HepG2 (cell line): ENCODE data around the gene PDZD2. TPM values are rescaled to one million over a fixed set of nuclear protein-coding genes. Genes with fewer than 3 reads are reported as not detected.

ENCODE experiments used
- ATAC-seq: fragments of 200-7000 bp; cut with Tn5 transposase; 3 replicates; pipeline ENCODE4 v1.9.1; 2020; ENCODE audit warnings: mild to moderate bottlenecking, moderate library complexity
- BruUV-seq: library from RNA; stranded (reverse); fragments of 400-500 nt; replicated peaks from 2 replicates; lab custom pipeline; 2021; lab: Mats Ljungman, UMichigan
- CTCF ChIA-PET: fragments of 300-600 bp; formaldehyde crosslinking; extraction: SDS; loops from one replicate; lab custom pipeline; 2021; ENCODE audit warnings: low total read pairs, inconsistent platforms, low intra/inter-chr PET ratio; lab: Yijun Ruan, JAX
- POLR2A ChIA-PET: fragments of 350-600 bp; sonication (Branson Sonifier 250); formaldehyde crosslinking; loops from one replicate; lab custom pipeline; 2020; ENCODE audit warnings: antibody characterized with exemption, inconsistent platforms; lab: Yijun Ruan, JAX
- DNase-seq: peaks from one replicate; pipeline ENCODE4 v3.0.0-alpha.2; 2015; ENCODE audit warnings: low spot score
- FAIRE-seq: peaks from 3 replicates; lab custom pipeline; 2011; peaks lifted over from hg19 to GRCh38; lab: Jason Lieb, UNC
- H2AFZ ChIP-seq: one replicate; pipeline ENCODE4 v1.6.1; 2011; ENCODE audit warnings: low read length, inconsistent platforms
- H3K27ac ChIP-seq: fragments of 300-600 bp; 3 replicates; pipeline ENCODE4 v1.8.0; 2011; ENCODE audit warnings: mixed run types, mild to moderate bottlenecking, mixed read lengths, low read length, inconsistent platforms; ENCODE audit not compliant: insufficient read depth; ENCODE audit errors: extremely low read length
- H3K27me3 ChIP-seq, 2 experiments: fragments of 200-600 bp in 1 of 2; 2 replicates in 1 of 2; 3 replicates in 1 of 2; pipeline versions ENCODE4 v1.6.0 to v1.8.0; 2011; ENCODE audit warnings: low read length in 2 of 2, mild to moderate bottlenecking in 2 of 2, moderate library complexity in 2 of 2, inconsistent platforms in 1 of 2; ENCODE audit not compliant: insufficient read depth in 2 of 2, control insufficient read depth in 1 of 2
- H3K36me3 ChIP-seq, 2 experiments: fragments of 200-600 bp in 1 of 2; replicated peaks in 1 of 2; 2 replicates in 1 of 2; 3 replicates in 1 of 2; pipeline versions ENCODE4 v1.5.1 to v1.8.0; 2011; ENCODE audit warnings: low read length in 2 of 2, inconsistent platforms in 1 of 2; ENCODE audit not compliant: insufficient read depth in 2 of 2, control insufficient read depth in 1 of 2
- H3K4me1 ChIP-seq: 2 replicates; pipeline ENCODE4 v1.5.1; 2012; ENCODE audit warnings: low read length, inconsistent platforms; ENCODE audit not compliant: insufficient read depth
- H3K4me2 ChIP-seq: 2 replicates; pipeline ENCODE4 v1.6.0; 2011; ENCODE audit warnings: low read depth, low read length, inconsistent platforms
- H3K4me3 ChIP-seq, 3 experiments: fragments of 200-600 bp in 1 of 3; sonication (generic), shearing (Covaris generic) in 1 of 3; replicated peaks in 1 of 3; 2 replicates each; pipeline ENCODE4 v1.5.1; 2011 to 2016; ENCODE audit warnings: low read length in 3 of 3, inconsistent platforms in 2 of 3, low read depth in 2 of 3, mild to moderate bottlenecking in 2 of 3, control low read depth in 1 of 3, mixed read lengths in 1 of 3; ENCODE audit not compliant: insufficient read depth in 1 of 3
- H3K79me2 ChIP-seq: one replicate; pipeline ENCODE4 v1.6.1; 2011; ENCODE audit warnings: low read length, inconsistent platforms; ENCODE audit not compliant: insufficient read depth
- H3K9ac ChIP-seq: 2 replicates; pipeline ENCODE4 v1.6.0; 2011; ENCODE audit warnings: mild to moderate bottlenecking, low read depth, low read length, inconsistent platforms; ENCODE audit not compliant: insufficient read depth
- H3K9me3 ChIP-seq: 2 replicates; pipeline ENCODE4 v1.5.1; 2012; ENCODE audit warnings: mild to moderate bottlenecking, low read length
- H4K20me1 ChIP-seq: 2 replicates; pipeline ENCODE4 v1.6.0; 2011; ENCODE audit warnings: inconsistent platforms, mild to moderate bottlenecking, low read length, moderate library complexity; ENCODE audit not compliant: insufficient read depth
- CC2D1A ChIP-seq: sonication (generic); formaldehyde crosslinking; IDR thresholded peaks from 2 replicates; pipeline ENCODE4 v1.8.1; 2023; ENCODE audit warnings: mild to moderate bottlenecking, missing genetic modification reagents
- FOSL2 ChIP-seq: sonication (generic); formaldehyde crosslinking; IDR thresholded peaks from 2 replicates; pipeline ENCODE4 v1.4.0; 2020; ENCODE audit warnings: missing genetic modification reagents
- FOXP1 ChIP-seq, 2 experiments: fragments of 450-650 bp in 1 of 2; IDR thresholded peaks; 2 replicates each; pipeline ENCODE4 v1.6.1; 2017 to 2018; ENCODE audit warnings: antibody characterized with exemption in 1 of 2
- HMGA1 ChIP-seq: sonication (generic); formaldehyde crosslinking; conservative IDR thresholded peaks from 2 replicates; pipeline ENCODE4 v1.4.0; 2020; ENCODE audit warnings: missing genetic modification reagents
- JUND ChIP-seq: sonication (generic); formaldehyde crosslinking; IDR thresholded peaks from 2 replicates; pipeline ENCODE4 v1.8.0; 2022; ENCODE audit warnings: mild to moderate bottlenecking, missing genetic modification reagents
- KDM3A ChIP-seq: IDR thresholded peaks from 2 replicates; pipeline ENCODE4 v1.6.1; 2018; ENCODE audit warnings: low read depth, missing compliant biosample characterization
- KLF11 ChIP-seq: IDR thresholded peaks from 2 replicates; pipeline ENCODE4 v1.6.1; 2016; ENCODE audit warnings: missing compliant biosample characterization
- KLF13 ChIP-seq: sonication (generic); formaldehyde crosslinking; IDR thresholded peaks from 2 replicates; pipeline ENCODE4 v1.4.0; 2020; ENCODE audit warnings: mild to moderate bottlenecking, missing genetic modification reagents
- MEIS2 ChIP-seq: sonication (generic); formaldehyde crosslinking; IDR thresholded peaks from 2 replicates; pipeline ENCODE4 v1.9.0; 2021; ENCODE audit warnings: mild to moderate bottlenecking, missing genetic modification reagents
- MTA1 ChIP-seq: sonication (generic); formaldehyde crosslinking; IDR thresholded peaks from 2 replicates; pipeline ENCODE4 v1.4.0; 2020; ENCODE audit warnings: missing genetic modification reagents, mild to moderate bottlenecking, borderline replicate concordance
- NCOA1 ChIP-seq: sonication (generic); formaldehyde crosslinking; IDR thresholded peaks from 2 replicates; pipeline ENCODE4 v1.9.0; 2021; ENCODE audit warnings: missing genetic modification reagents
- NFE2L1 ChIP-seq: sonication (generic); formaldehyde crosslinking; IDR thresholded peaks from 2 replicates; pipeline ENCODE4 v1.4.0; 2020; ENCODE audit warnings: missing genetic modification reagents, mild to moderate bottlenecking, borderline replicate concordance
- NFE2L2 ChIP-seq: fragments of 150-350 bp; IDR thresholded peaks from 2 replicates; pipeline ENCODE4 v1.6.1; 2014; ENCODE audit warnings: low read length
- SP5 ChIP-seq: IDR thresholded peaks from 2 replicates; pipeline ENCODE4 v1.6.1; 2016; ENCODE audit warnings: low read depth, borderline replicate concordance
- SRY ChIP-seq: sonication (generic); formaldehyde crosslinking; IDR thresholded peaks from 2 replicates; pipeline ENCODE4 v1.8.0; 2022; ENCODE audit warnings: mild to moderate bottlenecking, missing genetic modification reagents
- TRIM24 ChIP-seq: sonication (generic); formaldehyde crosslinking; IDR thresholded peaks from 2 replicates; pipeline ENCODE4 v1.8.0; 2022; ENCODE audit warnings: mild to moderate bottlenecking, missing genetic modification reagents
- ZNF264 ChIP-seq: sonication (generic); formaldehyde crosslinking; IDR thresholded peaks from 2 replicates; pipeline ENCODE4 v1.4.0; 2020; ENCODE audit warnings: missing genetic modification reagents
- ZNF597 ChIP-seq: sonication (generic); formaldehyde crosslinking; IDR thresholded peaks from 2 replicates; pipeline ENCODE4 v1.5.0; 2020; ENCODE audit warnings: missing genetic modification reagents
- WGBS: methylation state at CpG from one replicate; pipeline ENCODE4 v1.1.6; 2017; ENCODE audit warnings: low lambda C conversion rate; 5-methylcytosine and 5-hydroxymethylcytosine counted together
- in situ Hi-C: cut with HindIII; loops from 2 replicates; pipeline ENCODE4 v1.10.0; 2017; ENCODE audit warnings: low pct_unique_long_range_greater_than_20kb; ENCODE audit not compliant: extremely low pct_ligation_motif_present
- intact Hi-C: fragments of 100-400 bp; cut with micrococcal nuclease; formaldehyde crosslinking; loops from one replicate; pipeline ENCODE4 v1.10.0; 2022; ENCODE audit not compliant: unreplicated experiment
- polyA plus RNA-seq, 8 experiments: library from polyadenylated mRNA; depleted of rRNA in 3 of 8; stranded (reverse) in 7 of 8; unstranded in 1 of 8; fragments of >200 nt; fragmentation: Illumina TruSeq in 4 of 8; extraction: Trizol in 4 of 8; gene quantifications; 2 replicates each; pipeline versions ENCODE4 v1.2.1 to v1.2.3, GENCODE V29; 2011 to 2016; ENCODE audit warnings: low read depth in 4 of 8, missing spikeins in 1 of 8, mixed read lengths in 1 of 8; ENCODE audit not compliant: insufficient read depth in 1 of 8
- total RNA-seq, 5 experiments: library from RNA; depleted of rRNA; stranded (reverse); fragments of >200 nt; fragmentation: Illumina TruSeq; extraction: Trizol; gene quantifications; 2 replicates each; pipeline ENCODE4 v1.2.3, GENCODE V29; 2016; ENCODE audit warnings: low read depth in 1 of 5
- TF ChIP-seq, protein P1 (sequence below): IDR thresholded peaks from 2 replicates; pipeline ENCODE4 v1.6.1; 2016; ENCODE audit warnings: mild to moderate bottlenecking, missing biosample characterization, missing genetic modification reagents
- TF ChIP-seq, protein P2 (sequence below): sonication (generic); formaldehyde crosslinking; IDR thresholded peaks from 2 replicates; pipeline ENCODE4 v1.8.0; 2022; ENCODE audit warnings: missing genetic modification reagents, mild to moderate bottlenecking, borderline replicate concordance

Gene PDZD2
- total and polyA plus RNA-seq, 2 of the 13 experiments (the other 11 are each of a cell fraction or from before 2014, with no cell fraction given), result 0.04 TPM; not detected in 1

DNA sequence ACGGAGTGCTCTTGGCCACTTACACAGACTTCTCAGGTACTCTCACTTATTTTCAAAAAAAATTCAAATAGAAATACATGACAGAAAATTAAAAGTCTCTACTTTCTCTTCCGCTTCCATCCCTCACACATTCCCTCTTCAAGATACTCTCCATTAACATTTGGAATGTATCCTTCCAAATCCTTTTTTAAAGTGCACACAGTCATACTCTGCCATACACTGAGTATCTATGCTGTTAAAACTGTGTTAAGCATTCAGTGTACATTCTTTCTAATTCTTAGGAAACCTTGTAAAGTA, 519.7 kb downstream of the PDZD2 start:
- Histone ChIP-seq H3K9ac (no peak overlapping the region), H3K4me1 (peaks cover 76% of the 10 kb centered on the region), H3K4me3 (no peak overlapping the region), H4K20me1 (peaks cover 81% of the 10 kb centered on the region), H3K27me3 (no peaks in the 10 kb centered on the region), H3K79me2 (peaks cover 91% of the 10 kb centered on the region), H2AFZ (no peak overlapping the region), H3K36me3 (peaks cover 0 to 22% of the 10 kb centered on the region in 2 experiments; a peak in 3 of 5 replicates), H3K9me3 (no peaks in the 10 kb centered on the region), H3K27ac (no peak overlapping the region), H3K4me2 (no peak overlapping the region)
- in situ Hi-C loops (no loop called here), intact Hi-C loops (no loop called here)
- ChIA-PET POLR2A (interaction anchor here (1.1 kb wide), 1 partner anchor 15 kb away, joined by 3 read pairs; no protein-coding TSS in a partner anchor), CTCF (no interaction called here)
- WGBS, result 93% methylated on average over 2 of the region's 2 CpGs
- no peak for ATAC-seq
- DNase-seq, result no peak
- no TSS peak for BruUV-seq
- TF ChIP-seq ZNF597 (CRISPR knock-in tag) (no peak), NCOA1 (CRISPR knock-in tag) (no peak), FOSL2 (no peak), HMGA1 (CRISPR knock-in tag) (no peak), MTA1 (CRISPR knock-in tag) (no peak), MEIS2 (CRISPR knock-in tag) (no peak), KLF11 (CRISPR knock-in tag) (no peak), ZNF264 (CRISPR knock-in tag) (no peak), SRY (CRISPR knock-in tag) (no peak), FOXP1 (IDR thresholded peaks at IDR 0.05) (no peak), FOXP1 (CRISPR knock-in tag; IDR thresholded peaks at IDR 0.05) (no peak), CC2D1A (CRISPR knock-in tag) (no peak), KLF13 (no peak), TRIM24 (CRISPR knock-in tag) (no peak), KDM3A (CRISPR knock-in tag) (no peak), NFE2L1 (no peak), SP5 (CRISPR knock-in tag) (no peak), JUND (CRISPR knock-in tag) (no peak), NFE2L2 (no peak)
- TF ChIP-seq, protein P1, sequence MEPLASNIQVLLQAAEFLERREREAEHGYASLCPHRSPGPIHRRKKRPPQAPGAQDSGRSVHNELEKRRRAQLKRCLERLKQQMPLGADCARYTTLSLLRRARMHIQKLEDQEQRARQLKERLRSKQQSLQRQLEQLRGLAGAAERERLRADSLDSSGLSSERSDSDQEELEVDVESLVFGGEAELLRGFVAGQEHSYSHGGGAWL (CRISPR knock-in tag), result no peak
- TF ChIP-seq, protein P2, sequence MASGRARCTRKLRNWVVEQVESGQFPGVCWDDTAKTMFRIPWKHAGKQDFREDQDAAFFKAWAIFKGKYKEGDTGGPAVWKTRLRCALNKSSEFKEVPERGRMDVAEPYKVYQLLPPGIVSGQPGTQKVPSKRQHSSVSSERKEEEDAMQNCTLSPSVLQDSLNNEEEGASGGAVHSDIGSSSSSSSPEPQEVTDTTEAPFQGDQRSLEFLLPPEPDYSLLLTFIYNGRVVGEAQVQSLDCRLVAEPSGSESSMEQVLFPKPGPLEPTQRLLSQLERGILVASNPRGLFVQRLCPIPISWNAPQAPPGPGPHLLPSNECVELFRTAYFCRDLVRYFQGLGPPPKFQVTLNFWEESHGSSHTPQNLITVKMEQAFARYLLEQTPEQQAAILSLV (CRISPR knock-in tag), result no peak
- no peak for FAIRE-seq
